HG03457 (cell line): Measurements from ENCODE around the gene PPIF.
A peak's percentile ranks its signal among the peaks of the same experiment; 100 is the strongest.
"Not testable (repeated sequence)": the region's sequence is repeated elsewhere in the genome, so short reads cannot be mapped to it uniquely, and the experiment has no call there.

Source experiments
- ATAC-seq: cut with Tn5 transposase; IDR thresholded peaks from one replicate; pipeline ENCODE4 v1.9.1; 2021; ENCODE audit warnings: moderate number of reproducible peaks; ENCODE audit not compliant: unreplicated experiment

PPIF gene

DNA sequence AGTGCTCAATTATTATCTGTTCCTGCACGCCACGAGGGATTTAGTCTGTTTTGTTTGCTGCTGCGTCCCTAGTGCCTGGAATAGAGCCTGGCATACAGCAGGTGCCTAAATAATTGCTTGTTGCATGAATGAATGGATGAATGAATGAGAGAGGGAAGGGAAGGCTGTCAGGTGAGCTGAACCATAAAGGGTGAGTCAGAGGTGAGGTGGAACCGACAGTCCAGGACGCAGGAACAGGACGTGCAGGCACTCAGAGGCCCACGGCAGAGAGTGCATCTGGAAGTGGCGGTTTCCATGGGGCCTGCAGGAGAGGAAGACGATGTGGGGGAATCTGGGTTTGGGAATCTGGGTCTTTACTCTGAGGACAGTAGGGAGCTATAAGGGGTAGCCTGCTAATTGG lies 17.7 kb upstream of the PPIF start:
- ATAC-seq = no peak

- ATAC-seq = peak; percentile 15
Measured at GRCh38 chr10:79331226-79331625, 16.0 kb upstream of the PPIF start.

- peak; percentile 87 for ATAC-seq
Measured at GRCh38 chr10:79331709-79332108, 15.6 kb upstream of the PPIF start.

DNA sequence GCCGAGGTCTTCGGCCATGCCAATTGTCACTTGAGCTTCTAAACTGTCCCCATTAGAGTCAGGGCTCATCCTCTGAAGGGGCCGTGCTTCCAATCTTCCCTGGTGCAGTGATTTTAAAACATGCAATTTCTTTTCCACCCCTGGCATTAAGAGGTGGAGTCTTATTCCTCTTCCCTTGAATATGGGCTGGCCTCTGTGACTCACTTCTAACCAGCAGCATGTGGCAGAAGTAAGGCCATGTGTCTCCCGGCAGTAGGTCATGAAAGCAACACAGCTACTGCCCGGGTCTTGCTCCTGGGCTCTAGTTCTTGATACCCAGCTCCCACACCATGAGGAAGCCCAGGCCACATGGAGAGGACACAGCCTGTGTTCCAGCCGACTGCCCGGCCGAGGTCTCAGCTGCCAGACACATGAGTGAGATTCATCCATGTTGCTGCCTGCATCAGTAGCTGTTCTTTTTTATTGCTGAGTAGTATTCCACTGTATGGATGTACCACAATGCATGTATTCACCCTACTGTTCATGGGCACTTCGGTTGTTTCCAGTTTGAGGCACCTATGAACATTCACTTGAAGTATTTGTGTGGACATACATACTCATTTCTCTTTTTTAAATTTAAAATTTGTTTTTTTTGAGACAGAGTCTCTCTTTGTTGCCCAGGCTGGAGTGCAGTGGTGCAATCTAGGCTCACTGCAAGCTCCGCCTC lies 14.5 kb upstream of the PPIF start:
- ATAC-seq = not testable (repeated sequence)

- ATAC-seq = no peak
Measured at GRCh38 chr10:79333513-79333912, 13.8 kb upstream of the PPIF start.

GRCh38 chr10:79334573-79334972 lies 12.7 kb upstream of the PPIF start:
- no peak for ATAC-seq

DNA sequence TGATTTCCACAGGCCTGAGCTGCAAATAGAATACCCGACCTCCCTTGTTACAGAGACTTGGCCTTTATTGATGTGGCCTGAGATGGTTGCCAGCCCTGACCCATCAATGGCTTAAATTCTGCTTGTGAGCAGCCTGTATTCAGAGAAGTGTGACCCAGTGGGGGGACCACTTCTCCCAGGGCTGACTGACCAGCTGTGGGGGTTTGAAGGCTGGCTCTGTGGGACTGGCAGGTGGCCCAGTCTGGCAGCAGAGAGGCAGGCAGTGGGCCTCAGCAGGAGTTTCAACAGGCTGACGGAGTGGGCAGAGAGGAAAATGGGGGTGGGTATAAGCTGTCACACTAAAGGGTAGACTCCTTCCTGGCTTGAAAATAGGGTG lies 12.2 kb upstream of the PPIF start:
- ATAC-seq = no peak

GRCh38 chr10:79335470-79336235 lies 11.6 kb upstream of the PPIF start:
- ATAC-seq = no peak

DNA sequence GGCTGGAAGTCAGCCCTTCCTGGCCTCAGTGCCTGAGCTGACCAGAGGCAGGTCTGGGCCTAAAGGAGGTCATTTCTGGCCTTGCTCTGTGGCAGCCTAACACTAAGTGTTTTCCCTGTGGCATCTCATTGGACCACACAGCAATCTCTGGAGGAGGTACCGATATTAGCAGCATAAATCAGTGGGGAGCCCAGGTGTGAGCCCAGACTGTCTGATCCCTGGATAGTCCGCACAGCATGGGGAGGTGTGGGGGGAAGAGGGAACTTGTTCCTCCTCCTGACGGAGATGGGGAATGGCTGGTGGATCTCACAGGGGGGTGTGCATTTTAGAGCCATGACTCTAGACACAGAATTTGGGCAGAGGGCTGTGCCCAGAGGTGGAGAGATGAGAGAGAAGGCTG lies 11.0 kb upstream of the PPIF start:
- ATAC-seq = no peak

DNA sequence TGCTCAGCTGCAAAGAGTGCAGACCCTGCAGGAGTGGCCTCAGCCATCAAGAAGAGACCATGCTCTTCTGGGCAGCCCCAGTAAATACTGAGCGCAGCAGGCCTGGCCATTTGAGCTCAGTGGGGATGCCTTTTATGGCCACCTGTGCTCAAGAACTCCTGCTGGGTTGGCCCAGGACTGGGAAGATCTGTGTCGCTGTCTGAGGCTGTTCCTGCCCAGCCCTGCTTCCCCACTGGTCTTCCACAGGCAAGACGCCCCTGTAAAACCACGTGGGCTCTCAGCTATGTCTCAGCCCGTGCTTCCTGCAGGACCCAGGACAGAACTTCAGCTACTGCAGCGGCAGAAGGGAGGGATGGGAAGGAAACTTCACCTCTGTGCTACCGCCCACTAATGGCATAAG lies 10.5 kb upstream of the PPIF start:
- no peak for ATAC-seq

DNA sequence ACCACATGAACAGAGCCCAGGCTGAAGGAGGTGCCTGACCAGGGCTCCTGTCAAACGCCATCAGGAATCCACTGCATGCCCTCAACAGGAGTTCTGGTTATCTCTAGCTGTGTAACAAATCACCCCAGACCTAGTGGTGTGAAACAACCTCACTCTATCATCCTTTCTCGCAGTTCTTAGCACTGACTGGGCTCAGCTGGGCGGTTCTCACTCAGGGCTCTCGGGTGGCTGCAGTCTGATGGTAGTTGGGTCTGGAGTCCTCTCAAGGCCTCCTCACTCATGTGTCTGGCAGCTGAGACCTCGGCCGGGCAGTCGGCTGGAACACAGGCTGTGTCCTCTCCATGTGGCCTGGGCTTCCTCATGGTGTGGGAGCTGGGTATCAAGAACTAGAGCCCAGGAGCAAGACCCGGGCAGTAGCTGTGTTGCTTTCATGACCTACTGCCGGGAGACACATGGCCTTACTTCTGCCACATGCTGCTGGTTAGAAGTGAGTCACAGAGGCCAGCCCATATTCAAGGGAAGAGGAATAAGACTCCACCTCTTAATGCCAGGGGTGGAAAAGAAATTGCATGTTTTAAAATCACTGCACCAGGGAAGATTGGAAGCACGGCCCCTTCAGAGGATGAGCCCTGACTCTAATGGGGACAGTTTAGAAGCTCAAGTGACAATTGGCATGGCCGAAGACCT lies 9.3 kb upstream of the PPIF start:
- ATAC-seq = not testable (repeated sequence)

- ATAC-seq = no peak
Measured at GRCh38 chr10:79339266-79339665, 8.0 kb upstream of the PPIF start.

DNA sequence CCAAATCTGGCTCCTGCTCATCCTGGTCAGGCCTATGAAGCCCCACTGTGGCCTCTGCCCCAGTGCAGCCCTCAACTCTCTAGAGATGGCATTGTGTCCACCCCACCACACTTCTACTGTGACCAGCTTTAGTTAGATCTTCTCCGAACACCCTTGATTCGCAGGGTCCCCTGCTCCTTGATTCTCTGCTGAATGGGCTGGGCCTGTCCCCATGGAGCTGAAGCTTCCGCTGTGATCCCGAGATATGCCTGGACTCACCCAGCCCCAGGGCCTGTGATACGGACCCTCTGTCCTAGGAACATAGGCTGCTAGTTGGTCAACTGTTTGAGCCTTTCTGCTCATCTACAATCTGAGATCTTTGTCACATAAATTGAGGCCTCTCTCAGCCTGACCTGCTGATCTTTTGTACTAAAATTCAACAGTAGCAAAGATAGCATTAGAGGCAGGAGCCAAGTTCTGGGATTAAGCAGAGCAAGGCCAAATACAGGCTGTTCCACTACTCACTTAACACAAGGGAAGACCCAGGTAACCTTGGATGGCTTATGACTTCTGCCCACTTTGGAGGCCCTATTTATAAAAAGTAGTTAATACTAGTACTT lies 6.5 kb upstream of the PPIF start:
- no peak for ATAC-seq

DNA sequence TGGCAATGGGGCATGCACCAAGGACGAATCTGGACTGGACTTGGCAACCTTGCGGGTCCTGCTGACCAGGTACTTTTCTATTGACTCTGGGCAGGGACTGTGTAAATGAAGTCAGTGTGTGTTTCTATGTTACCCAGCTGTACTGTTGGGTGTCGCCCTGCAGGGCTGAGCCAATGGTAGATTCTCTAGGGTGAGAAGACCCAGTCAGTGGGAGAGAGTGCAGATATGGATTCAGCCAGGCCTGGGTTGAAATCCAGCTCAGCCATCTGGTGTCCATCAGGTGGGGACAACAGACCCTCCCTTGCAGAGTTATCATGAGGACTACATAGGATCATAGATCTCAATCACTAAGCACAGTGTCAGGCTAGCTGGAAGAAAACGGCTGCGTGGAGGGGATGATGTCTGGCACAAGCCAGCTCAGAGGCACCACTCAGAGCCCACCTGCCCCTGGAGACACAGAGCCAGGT lies 4.9 kb upstream of the PPIF start:
- ATAC-seq = no peak

GRCh38 chr10:79342811-79343561 lies 4.3 kb upstream of the PPIF start:
- no peak for ATAC-seq

- no peak for ATAC-seq
Measured at GRCh38 chr10:79344502-79345195, 2.6 kb upstream of the PPIF start.

GRCh38 chr10:79345241-79346011 lies 1.8 kb upstream of the PPIF start:
- ATAC-seq = no peak

DNA sequence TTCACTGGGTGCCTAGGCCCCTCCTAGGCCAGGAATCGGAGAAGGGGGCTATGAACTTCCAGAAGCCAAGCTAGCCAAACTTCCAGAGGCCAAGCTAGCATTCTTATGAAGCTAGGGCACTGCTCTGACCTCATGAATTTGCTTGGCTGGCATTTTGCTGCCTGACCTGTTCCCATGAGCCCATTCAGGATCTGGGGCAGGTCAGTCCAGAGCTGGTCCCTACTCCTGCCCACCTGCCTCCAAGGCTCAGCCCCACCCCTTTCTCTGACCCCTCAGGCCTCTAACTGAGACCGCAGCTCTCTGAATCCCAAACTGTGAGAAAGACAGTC lies 1.3 kb upstream of the PPIF start:
- ATAC-seq = no peak

DNA sequence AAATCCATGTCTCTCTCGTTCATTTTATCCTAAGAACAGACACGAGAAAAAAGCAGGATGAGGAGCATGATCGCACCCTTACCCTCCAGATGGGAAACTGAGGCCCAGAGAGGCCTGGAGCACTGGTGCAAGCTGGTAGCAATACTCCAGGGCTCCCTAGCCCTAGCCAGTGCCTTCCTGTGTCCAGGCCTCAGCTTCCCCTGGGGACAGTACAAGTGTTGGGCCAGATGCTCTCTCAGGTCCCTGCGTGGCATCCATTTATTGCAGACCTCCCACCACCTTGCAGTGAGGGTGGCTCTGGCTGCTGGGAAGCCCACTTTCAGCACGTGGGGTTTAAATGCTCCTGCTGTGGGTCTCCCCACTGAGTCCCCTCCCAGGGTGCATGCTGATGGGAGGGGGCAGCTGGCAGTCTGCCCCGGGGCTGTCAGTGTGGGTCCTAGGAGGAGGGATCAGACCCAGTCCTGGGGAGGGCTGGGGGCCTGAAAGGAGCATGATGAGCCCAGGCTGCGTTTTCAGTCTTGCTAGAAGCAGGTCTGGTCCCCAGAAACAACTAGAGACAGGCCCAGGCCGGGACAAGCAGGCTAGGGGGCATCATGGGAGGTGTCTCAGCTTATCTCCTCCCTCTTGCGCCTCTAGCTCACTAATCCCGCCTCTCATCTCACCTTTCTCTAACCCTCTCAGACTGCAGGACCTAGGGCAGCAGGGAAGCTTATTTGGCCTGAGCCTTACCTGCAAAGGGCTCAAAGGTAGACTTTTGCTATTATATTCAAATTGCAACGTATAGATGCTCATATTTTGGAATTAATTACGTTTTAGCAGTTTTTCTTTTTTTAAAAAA lies 662 bp upstream of the PPIF start:
- no peak for ATAC-seq
